ENCODE measurements around the gene MYOM1. TPM values are rescaled to one million over a fixed set of nuclear protein-coding genes. Genes with fewer than 3 reads are reported as not detected.

Gene MYOM1
- total RNA-seq, 1 donor: 0.86 TPM

GRCh38 chr18:3256693-3257626 is 37.2 kb upstream of the MYOM1 start:
- TF ChIP-seq CTCF (IDR thresholded peaks at IDR 0.05; ENCODE audit: insufficient read depth, low read depth, low read length): no peak
- no peak overlapping the region for H3K4me3 ChIP-seq (ENCODE audit: low read depth, low read length)
- peak; percentile 74 for DNase-seq (ENCODE audit: low read depth)

GRCh38 chr18:3255611-3256165 is 35.9 kb upstream of the MYOM1 start:
- no peak overlapping the region for H3K4me3 ChIP-seq (ENCODE audit: low read depth, low read length)
- DNase-seq (ENCODE audit: low read depth): no peak
- no peak for TF ChIP-seq CTCF (IDR thresholded peaks at IDR 0.05; ENCODE audit: insufficient read depth, low read depth, low read length)

GRCh38 chr18:3254725-3255124 is 35.0 kb upstream of the MYOM1 start:
- no peak for TF ChIP-seq CTCF (IDR thresholded peaks at IDR 0.05; ENCODE audit: insufficient read depth, low read depth, low read length)
- no peak for DNase-seq (ENCODE audit: low read depth)
- H3K4me3 ChIP-seq (ENCODE audit: low read depth, low read length): no peak overlapping the region

- DNase-seq (ENCODE audit: low read depth): no peak
- TF ChIP-seq CTCF (IDR thresholded peaks at IDR 0.05; ENCODE audit: insufficient read depth, low read depth, low read length): no peak
- H3K4me3 ChIP-seq (ENCODE audit: low read depth, low read length): no peak overlapping the region
Measured at GRCh38 chr18:3252843-3253242, 33.1 kb upstream of the MYOM1 start.

GRCh38 chr18:3251963-3252277 is 32.2 kb upstream of the MYOM1 start:
- H3K4me3 ChIP-seq (ENCODE audit: low read depth, low read length): peak overlapping the region; percentile 17

GRCh38 chr18:3251249-3251962 is 31.6 kb upstream of the MYOM1 start:
- peak overlapping the region; percentile 17 for H3K4me3 ChIP-seq (ENCODE audit: low read depth, low read length)
- no peak for TF ChIP-seq CTCF (IDR thresholded peaks at IDR 0.05; ENCODE audit: insufficient read depth, low read depth, low read length)
- DNase-seq (ENCODE audit: low read depth): no peak

More at GRCh38 chr18:3251963-3252277, 32.2 kb upstream of the MYOM1 start:
- DNase-seq (ENCODE audit: low read depth): no peak
- TF ChIP-seq CTCF (IDR thresholded peaks at IDR 0.05; ENCODE audit: insufficient read depth, low read depth, low read length): no peak

Measured in fibroblast of villous mesenchyme (primary cell).